GM18507 (cell line): ENCODE measurements around the gene ANKRD34A.
"Not testable (repeated sequence)": the region's sequence is repeated elsewhere in the genome, so short reads cannot be mapped to it uniquely, and the experiment has no call there.

ENCODE experiments used
- DNase-seq: peaks from one replicate; pipeline ENCODE4 v3.0.0; 2011; ENCODE audit warnings: low read depth; ENCODE audit not compliant: insufficient read length; ENCODE audit errors: extremely low spot score
- FAIRE-seq: peaks from 2 replicates; lab custom pipeline; 2011; peaks lifted over from hg19 to GRCh38; lab: Jason Lieb, UNC

The ANKRD34A gene

DNA sequence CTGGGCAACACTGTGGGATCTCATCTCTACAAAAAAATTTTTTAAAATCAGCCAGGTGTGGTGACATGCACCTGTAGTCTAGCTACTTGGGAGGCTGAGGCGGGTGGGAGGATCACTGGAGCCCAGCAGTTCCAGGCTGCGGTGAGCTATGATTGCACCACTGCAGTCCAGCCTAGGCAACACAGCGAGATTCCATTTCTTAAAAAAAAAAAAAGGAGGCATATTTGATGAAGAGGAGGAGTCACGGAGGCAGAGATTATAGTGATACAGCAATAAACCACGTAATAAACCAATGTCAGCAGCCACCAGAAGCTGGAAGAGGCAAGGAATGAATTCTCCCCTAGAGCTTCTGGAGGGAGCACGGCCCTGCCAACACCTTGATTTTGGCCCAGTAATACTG lies 10.5 kb downstream of the ANKRD34A start:
- no peak for FAIRE-seq
- DNase-seq = no peak

DNA sequence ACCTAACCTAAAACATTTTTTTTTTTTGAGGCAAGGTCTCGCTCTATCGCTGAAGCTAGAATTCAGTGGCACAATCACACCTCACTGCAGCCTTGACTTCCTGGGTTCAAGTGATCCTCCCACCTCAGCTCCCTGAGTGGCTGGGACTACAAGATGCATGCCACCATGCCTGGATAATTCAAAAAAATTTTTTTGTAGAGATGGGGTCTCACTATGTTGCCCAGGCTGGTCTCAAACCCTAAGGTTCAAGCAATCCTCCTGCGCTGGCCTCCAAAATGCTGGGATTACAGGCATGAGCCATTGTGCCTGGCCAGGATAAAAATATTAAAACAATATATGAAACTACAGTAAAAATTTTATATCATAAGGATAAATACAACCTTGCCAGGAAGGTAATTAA lies 11.5 kb downstream of the ANKRD34A start:
- DNase-seq = no peak
- FAIRE-seq = no peak

DNA sequence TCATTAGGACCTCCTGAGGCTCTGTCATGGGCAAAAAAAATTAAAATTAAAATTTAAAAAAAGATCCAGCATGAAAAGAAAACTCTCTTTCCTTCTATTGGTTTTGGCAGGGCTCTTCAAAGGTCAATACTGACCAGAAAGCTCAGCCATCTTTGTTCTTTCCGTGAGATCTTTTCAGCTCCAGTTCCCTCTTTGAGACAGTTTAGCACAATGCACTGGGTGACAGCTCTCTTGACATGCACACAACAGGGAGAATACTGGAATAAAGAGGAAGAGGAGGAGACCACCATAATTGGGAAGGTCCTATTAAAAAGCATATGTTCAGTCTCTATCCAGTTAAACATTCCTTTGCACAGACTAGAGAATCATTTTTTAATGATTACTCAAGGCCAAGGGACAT lies 12.8 kb downstream of the ANKRD34A start:
- DNase-seq (no peak), FAIRE-seq (no peak)

DNA sequence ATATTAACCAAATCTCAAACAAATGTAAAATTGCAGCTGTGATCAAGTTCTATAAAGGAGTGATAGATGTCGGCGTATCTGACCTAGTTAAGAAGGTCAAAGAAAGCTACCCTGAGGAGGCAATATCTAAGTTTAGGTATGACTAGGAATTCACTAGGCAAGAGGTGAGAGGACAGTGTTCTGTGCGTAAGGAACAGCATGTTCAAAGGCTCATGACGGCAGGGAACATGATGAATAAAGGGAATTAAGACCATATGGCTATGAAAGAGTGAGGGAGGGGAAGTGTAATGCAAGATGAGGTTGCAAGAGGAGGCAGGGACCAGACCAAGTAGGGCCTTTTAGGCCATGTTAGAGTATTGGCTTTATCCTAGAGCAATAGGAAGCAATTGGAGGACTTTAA lies 15.2 kb downstream of the ANKRD34A start:
- FAIRE-seq (no peak), DNase-seq (no peak)

DNA sequence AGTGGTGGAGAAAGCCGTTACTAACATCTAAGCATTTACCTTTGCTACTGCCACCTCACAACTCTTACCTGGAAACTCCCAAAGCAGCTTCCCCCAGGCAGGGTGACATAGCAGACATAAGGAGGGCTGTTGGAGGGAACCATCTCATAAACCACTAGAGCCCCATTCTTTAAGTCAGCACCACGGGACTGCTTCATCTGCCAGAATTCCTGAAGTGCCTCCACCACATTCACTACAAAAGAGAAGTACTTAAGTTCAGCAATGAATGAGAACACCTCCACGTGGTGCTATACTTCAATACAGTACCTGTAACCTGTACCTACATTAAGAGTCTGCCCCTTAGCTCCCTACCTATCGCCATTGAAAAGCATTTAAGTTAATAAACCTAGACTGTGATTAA lies 16.8 kb downstream of the ANKRD34A start:
- DNase-seq (no peak), FAIRE-seq (no peak)

DNA sequence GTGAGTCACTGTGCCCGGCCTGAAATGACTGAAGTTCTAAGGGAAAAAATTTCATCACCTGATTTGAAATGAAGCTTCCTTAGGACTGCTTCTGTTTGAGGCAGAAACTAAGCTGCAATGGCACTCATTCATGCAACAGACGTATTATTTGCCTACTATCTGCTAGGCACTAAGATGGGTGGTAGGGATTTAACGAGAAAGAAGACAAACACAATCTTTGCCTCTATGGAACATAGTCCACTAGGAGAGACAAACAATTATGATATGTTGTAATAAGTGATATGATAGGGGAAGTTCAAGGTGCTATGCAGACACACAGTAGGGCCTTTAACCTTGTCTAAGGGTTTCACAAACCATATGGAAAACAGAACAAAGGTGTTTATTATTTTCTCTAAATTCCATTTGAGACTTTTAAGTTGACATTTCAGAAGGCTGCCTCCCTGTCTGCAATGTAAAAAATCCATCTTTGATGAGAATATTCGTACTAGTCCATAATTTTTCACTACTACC lies 17.8 kb downstream of the ANKRD34A start:
- FAIRE-seq (no peak), DNase-seq (no peak)

DNA sequence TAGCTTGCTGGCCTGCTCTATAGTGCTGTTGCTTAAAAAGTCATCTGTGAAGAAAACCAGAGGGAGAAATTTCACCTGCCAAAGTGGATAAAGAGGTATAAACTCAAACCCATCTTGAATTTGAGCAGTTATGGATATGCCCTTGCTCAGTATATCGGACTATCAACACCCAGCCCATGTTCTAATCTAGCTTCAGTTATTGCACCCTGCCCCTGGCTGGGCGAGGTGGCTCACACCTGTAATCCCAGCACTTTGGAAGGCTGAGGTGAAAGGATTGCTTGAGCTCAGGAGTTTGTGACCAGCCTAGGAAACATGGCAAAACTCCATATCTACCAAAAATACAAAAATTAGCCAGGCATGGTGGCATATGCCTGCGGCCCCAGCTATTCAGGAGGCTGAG lies 19.8 kb downstream of the ANKRD34A start:
- DNase-seq = no peak
- no peak for FAIRE-seq

DNA sequence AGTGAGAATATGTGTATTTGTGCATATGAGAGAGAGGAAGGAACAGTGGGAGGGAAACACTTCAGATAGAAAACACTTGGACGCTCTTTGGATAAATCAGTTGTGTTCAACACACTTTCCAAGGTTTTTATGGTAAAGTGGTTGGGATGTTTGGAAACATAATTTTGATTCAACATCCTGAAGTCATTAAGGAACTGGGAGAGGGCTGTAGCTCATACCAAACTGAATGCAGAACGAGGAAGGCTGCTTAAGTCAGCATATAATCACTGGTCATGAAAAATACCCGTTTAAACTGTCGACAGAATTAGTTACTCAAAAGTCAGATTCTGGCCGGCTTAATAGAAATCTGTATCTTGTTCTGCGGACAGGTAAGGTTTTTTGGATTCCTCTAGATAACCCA lies 21.5 kb downstream of the ANKRD34A start:
- no peak for FAIRE-seq

DNA sequence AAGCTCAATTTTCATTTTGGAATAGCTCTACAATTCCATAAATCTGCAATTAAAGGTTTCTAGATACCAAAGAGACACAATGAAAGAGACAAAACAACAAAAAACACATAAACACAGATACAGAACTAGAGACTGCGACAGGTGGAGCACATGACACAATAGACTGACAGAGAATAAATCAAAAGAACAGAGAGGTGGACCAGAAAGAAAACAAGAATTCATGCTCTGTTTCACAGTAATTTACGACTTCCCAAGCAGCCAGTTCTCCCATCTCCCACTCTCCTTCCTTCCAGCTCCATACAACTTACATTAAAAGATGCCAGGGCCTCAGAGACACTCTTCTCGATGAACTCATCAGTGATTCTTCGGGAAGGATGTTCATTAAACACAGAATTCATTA lies 22.0 kb downstream of the ANKRD34A start:
- FAIRE-seq (no peak), DNase-seq (no peak)

More for the DNA sequence above, 21.5 kb downstream of the ANKRD34A start:
- DNase-seq = no peak

DNA sequence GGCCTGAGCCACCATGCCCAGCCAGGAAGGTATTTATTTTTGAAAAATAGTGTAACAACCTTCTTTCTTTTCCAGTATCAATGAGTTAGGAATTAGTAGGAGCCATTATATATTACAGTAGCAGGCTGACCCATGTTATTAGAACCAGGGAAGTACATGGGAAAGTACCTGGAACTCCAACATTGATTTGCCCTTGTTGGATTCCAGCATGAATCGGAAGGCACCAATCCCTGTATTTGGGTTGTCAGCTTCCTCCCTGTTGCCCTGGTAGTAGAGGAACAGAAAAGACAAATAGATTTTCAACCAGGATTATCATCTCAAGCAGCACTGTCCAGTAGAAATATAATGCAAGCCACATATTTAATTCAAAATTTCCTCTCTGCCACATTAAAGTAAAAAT lies 26.9 kb downstream of the ANKRD34A start:
- DNase-seq (no peak), FAIRE-seq (no peak)

DNA sequence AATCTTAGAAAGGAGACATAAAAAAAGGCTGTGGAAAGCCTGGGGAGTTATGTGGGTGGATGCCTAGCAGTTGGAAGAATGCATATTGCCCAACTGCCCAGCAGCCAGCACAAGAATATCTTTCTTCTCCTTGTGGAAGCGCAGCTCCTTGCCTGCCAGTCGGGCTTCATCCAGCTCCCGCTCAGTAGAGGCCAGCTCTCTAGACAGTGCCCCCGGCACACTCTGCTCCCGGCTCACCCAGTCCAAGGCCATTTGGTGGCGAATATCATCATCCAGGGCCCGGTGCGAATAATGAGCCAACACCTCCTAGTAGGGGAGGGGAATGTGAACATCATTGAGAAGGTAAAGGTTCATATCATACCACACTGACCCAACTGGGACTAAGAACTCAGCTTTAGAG lies 28.1 kb downstream of the ANKRD34A start:
- DNase-seq (no peak), FAIRE-seq (no peak)

DNA sequence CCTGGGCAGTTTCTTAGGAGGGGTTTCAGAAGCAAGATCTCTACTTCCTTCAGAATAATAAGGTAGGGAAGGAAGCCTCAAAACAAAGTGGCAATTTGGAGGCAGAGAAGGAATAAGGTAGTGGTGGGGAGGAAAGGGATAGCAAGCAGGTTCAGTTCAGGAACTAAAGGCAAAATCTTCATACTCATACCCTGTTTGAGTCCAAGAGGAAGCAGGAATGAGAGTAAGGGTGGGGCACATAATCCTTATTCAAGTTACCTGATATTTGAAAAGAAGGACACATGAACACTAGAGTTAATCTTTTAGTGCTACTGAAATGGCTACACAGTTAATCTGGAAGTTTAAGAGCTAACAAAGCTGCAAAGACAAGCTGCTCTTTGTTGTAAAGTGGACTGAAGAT lies 28.7 kb downstream of the ANKRD34A start:
- DNase-seq = no peak
- FAIRE-seq = no peak

DNA sequence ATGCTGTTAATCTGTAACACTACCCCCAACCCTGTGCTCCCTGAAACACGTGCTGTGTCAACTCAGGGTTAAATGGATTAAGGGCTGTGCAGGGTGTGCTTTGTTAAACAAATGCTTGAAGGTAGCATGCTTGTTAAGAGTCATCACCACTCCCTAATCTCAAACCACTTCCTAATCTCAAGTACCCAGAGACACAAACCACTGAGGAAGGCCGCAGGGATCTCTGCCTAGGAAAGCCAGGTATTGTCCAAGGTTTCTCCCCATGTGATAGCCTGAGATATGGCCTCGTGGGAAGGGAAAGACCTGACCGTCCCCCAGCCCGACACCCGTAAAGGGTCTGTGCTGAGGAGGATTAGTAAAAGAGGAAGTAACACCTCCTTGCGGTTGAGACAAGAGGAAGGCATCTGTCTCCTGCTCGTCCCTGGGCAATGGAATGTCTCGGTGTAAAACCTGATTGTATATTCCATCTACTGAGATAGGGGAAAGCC lies 31.8 kb downstream of the ANKRD34A start:
- FAIRE-seq, DNase-seq: not testable (repeated sequence)

DNA sequence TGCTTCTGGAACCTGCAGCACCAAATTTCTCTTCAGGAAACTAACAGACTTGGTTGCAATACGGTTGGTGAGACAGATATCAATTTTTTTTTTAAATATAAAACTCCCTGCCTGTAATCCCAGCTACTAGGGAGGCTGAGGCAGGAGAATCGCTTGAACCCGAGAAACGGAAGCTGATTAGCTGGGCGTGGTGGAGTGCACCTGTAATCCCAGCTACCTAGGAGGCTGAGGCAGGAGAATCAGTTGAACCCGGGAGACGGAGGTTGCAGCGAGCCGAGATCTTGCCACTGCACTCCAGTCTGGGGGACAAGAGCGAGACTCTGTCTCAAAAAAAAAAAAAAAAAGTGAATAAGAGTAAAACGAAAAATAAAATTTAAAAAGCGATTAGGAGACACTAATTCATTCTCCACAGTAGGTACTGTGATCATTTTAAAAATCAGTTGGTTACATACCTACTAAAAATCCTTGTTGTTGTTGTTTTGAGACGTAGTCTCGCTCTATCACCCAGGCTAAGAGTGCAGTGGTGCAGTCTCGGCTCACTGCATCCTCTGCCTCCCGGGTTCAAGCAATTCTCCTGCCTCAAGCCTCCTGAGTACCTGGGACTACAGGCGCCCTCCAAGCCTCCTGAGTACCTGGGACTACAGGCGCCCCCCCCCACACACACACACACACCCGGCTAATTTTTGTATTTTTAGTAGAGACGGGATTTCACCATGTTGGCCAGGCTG lies 36.3 kb downstream of the ANKRD34A start:
- FAIRE-seq (no peak), DNase-seq (no peak)

DNA sequence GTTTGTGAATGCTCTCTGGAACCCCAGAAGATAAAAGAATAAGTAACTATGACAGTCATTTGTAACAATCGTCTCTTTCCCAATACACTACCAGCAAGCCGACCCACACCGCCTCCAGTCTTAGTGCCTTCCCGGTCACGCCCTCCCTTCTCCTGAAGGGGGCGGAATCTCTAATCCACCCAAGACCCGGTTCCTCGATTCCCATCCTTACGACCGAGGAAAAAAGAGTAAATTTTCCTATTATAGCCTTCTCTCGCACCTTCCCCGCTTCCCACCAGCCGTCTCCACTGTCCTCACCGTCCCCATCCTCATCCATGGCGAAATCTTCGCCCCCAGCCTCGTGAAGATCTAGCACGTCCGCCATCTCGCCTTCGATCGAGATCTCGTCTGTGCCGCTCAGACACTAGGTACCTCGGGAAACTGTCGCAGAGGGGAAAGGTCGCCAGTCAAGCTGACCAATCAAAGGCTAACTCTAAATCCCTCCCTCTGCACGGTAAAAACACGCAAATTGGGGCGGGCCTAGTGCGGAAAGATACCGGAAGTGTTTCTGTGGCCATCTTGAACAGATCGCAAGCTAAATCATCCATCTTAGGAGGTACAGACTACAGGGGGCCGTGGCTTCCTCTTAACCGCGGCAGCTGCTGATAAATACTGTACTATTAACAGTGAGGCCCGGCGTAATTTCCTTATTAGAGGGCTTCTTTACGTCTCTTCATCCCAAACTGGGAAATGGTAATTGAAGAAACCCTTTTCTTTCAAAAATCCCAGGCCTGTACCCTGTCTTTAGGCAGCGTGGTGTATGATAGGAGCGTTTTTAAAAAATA lies 37.1 kb downstream of the ANKRD34A start, which contains the start of gene RBM8A:
RBM8A (minus strand) TSS at position 422 of the 824 bp plus-strand sequence; CDS start at position 364, 58 bp downstream.
- peak; percentile 96 for FAIRE-seq
- peak; percentile 58 for DNase-seq

DNA sequence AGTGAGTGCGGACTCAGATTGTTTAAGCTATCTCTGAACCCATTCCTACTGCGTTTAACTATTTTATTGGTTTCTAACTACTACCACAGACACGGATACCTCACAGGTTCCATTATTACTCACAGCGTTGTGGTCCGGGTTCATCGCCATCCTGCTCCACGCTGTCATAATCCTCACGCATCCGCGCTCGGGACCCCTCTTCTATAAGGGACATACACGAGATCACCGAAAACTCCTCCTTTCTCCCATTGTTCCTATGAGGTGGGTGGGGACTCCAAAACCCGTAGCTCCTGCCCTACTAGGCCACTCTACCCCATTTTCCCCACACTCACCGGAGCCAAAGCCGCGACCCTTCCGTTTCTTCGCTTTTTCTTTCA lies 37.7 kb downstream of the ANKRD34A start:
- DNase-seq = no peak
- no peak for FAIRE-seq

DNA sequence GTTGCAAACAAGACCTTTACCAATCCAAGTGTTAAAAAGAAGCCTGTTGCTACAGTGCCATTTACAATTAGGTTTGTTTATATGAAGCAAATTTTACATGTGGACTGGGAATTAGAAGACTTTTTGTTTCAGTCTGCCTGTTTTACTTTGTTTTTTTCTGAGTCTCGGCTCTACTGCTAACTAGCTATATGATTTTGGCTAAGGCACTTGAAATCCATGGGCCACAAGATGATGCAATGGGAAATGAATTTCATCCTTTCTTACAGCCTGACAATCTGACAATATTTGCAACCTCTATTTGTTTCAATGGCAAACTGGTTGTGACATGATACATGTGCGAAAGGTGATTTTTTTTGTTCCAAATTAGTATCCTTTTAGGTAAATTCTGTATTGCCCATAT lies 42.1 kb downstream of the ANKRD34A start:
- FAIRE-seq (no peak), DNase-seq (no peak)

DNA sequence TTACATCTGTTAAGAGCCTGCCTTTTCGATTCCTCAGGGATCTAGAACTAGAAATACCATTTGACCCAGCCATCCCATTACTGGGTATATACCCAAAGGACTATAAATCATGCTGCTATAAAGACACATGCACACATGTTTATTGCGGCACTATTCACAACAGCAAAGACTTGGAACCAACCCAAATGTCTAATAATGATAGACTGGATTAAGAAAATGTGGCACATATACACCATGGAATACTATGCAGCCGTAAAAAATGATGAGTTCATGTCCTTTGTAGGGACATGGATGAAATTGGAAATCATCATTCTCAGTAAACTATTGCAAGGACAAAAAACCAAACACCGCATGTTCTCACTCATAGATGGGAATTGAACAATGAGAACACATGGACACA lies 44.1 kb downstream of the ANKRD34A start:
- DNase-seq, FAIRE-seq: not testable (repeated sequence)

DNA sequence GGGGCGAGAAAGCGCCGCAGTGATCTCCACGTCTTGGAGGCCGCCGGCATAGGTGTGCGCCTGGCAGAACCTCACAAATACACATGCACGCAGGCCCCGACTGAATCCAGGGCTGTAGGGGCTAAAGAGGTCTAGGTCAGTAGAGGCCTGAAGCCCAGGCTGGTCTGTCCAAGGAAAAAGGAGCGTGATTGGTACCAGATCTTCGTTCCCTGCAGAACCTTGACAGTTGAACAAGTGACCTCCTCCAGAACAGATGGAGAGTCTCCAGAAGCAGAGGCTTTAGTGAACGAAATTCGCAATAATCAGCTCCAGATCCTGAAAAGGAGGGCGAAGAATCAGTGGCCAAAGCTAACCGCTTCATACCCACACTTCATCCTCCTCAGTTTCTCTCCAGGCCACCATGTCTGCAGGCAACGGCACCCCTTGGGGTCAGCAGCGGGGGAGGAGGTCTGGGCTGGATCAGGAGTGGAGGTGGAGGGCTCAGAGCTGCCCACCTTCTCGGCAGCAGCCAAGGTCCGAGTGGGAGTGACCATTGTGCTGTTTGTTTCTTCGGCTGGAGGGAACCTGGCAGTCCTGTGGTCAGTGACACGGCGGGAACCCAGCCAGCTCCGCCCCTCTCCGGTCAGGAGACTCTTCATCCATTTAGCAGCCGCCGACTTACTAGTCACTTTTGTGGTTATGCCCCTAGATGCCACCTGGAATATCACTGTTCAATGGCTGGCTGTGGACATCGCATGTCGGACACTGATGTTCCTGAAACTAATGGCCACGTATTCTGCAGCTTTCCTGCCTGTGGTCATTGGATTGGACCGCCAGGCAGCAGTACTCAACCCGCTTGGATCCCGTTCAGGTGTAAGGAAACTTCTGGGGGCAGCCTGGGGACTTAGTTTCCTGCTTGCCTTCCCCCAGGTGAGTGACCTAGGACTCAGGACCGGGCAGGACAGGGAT lies 45.1 kb downstream of the ANKRD34A start:
- no peak for DNase-seq

More for the DNA sequence above, 45.1 kb downstream of the ANKRD34A start:
- FAIRE-seq = no peak
